Stomach (tissue), 4 donors: ENCODE results near the gene CLEC2A.

ENCODE experiments used
- CTCF ChIP-seq, 7 experiments: fragments of 450-650 bp in 4 of 7; fragments of 200-600 bp in 3 of 7; sonication (generic) in 3 of 7; IDR thresholded peaks; one replicate each; pipeline ENCODE4 v1.5.1; 2016 to 2019; ENCODE audit warnings: antibody characterized with exemption in 7 of 7, control low read depth in 2 of 7, mild to moderate bottlenecking in 1 of 7
- POLR2A ChIP-seq, 4 donors: fragments of 450-650 bp; IDR thresholded peaks; one replicate each; pipeline ENCODE4 v1.6.1; 2016; ENCODE audit warnings: antibody characterized with exemption in 4 of 4, control low read depth in 2 of 4, mild to moderate bottlenecking in 1 of 4, moderate library complexity in 1 of 4
- POLR2AphosphoS5 ChIP-seq, 3 donors: sonication (generic); formaldehyde crosslinking; IDR thresholded peaks; one replicate each; pipeline ENCODE4 v1.6.1; 2016; ENCODE audit warnings: antibody characterized with exemption in 3 of 3

GRCh38 chr12:9922429-9922828 lies 9.7 kb downstream of the CLEC2A start:
- TF ChIP-seq POLR2AphosphoS5 (IDR thresholded peaks at IDR 0.05) (no peak), POLR2A (IDR thresholded peaks at IDR 0.05) (no peak), CTCF (IDR thresholded peaks at IDR 0.05) (no peak)
